ENCODE data around the gene CHI3L1. TPM values are rescaled to one million over a fixed set of nuclear protein-coding genes. Genes with fewer than 3 reads are reported as not detected.
A peak's percentile ranks its signal among the peaks of the same experiment; 100 is the strongest.

Gene CHI3L1
- total RNA-seq, 4 donors from 2014 or later, result 1.9 to 2.5 TPM; not detected in 2

- Histone ChIP-seq H3K27me3 (no peaks in the 10 kb centered on the region), H3K4me1 (peaks cover 0 to 2% (median 0%) of the 10 kb centered on the region in 4 donors), H3K36me3 (no peaks in the 10 kb centered on the region), H3K4me3 (no peak overlapping the region), H3K27ac (no peak overlapping the region), H3K9me3 (no peaks in the 10 kb centered on the region)
- DNase-seq, result no peak
- no peak for TF ChIP-seq CTCF (IDR thresholded peaks at IDR 0.05)
- no peak for TF ChIP-seq POLR2A (IDR thresholded peaks at IDR 0.05)
Observed at GRCh38 chr1:203173566-203173965, 12.9 kb downstream of the CHI3L1 start.

- no peak overlapping the region for H3K4me3 ChIP-seq
- no peaks in the 10 kb centered on the region for H3K36me3 ChIP-seq
- no peaks in the 10 kb centered on the region for H3K27me3 ChIP-seq
- peaks cover 0 to 2% (median 0%) of the 10 kb centered on the region in 4 donors for H3K4me1 ChIP-seq
- no peak overlapping the region for H3K27ac ChIP-seq
- no peaks in the 10 kb centered on the region for H3K9me3 ChIP-seq
- no peak for TF ChIP-seq CTCF (IDR thresholded peaks at IDR 0.05)
- TF ChIP-seq POLR2A (IDR thresholded peaks at IDR 0.05), result no peak
- DNase-seq, result no peak
Observed at GRCh38 chr1:203173011-203173555, 13.4 kb downstream of the CHI3L1 start.

GRCh38 chr1:203172184-203173010 is 14.1 kb downstream of the CHI3L1 start:
- H3K4me3 ChIP-seq, result no peak overlapping the region
- H3K36me3 ChIP-seq, result no peaks in the 10 kb centered on the region
- no peaks in the 10 kb centered on the region for H3K27me3 ChIP-seq
- peak; percentile 22 to 75 (median 64) for DNase-seq
- H3K4me1 ChIP-seq, result peaks cover 0 to 2% (median 0%) of the 10 kb centered on the region in 4 donors
- H3K9me3 ChIP-seq, result no peaks in the 10 kb centered on the region
- no peak overlapping the region for H3K27ac ChIP-seq
- no peak for TF ChIP-seq POLR2A (IDR thresholded peaks at IDR 0.05)
- peak in 5 of 6 experiments; percentile 30 to 78 (median 74) for TF ChIP-seq CTCF (IDR thresholded peaks at IDR 0.05)

GRCh38 chr1:203171341-203172183 is 14.9 kb downstream of the CHI3L1 start:
- H3K4me3 ChIP-seq, result no peak overlapping the region
- peak in 1 of 3 donors; percentile 35 for DNase-seq
- H3K27ac ChIP-seq, result no peak overlapping the region
- no peaks in the 10 kb centered on the region for H3K9me3 ChIP-seq
- TF ChIP-seq CTCF (IDR thresholded peaks at IDR 0.05) (no peak), POLR2A (IDR thresholded peaks at IDR 0.05) (no peak)
- no peaks in the 10 kb centered on the region for H3K27me3 ChIP-seq
- no peaks in the 10 kb centered on the region for H3K36me3 ChIP-seq
- H3K4me1 ChIP-seq, result peaks cover 0 to 2% (median 0%) of the 10 kb centered on the region in 4 donors

- TF ChIP-seq CTCF (IDR thresholded peaks at IDR 0.05), result no peak
- no peak for TF ChIP-seq POLR2A (IDR thresholded peaks at IDR 0.05)
- Histone ChIP-seq H3K4me1 (peaks cover 0 to under 1% (median 0%) of the 10 kb centered on the region in 4 donors), H3K4me3 (no peak overlapping the region), H3K27me3 (no peaks in the 10 kb centered on the region), H3K36me3 (no peaks in the 10 kb centered on the region), H3K9me3 (no peaks in the 10 kb centered on the region), H3K27ac (no peak overlapping the region)
- peak in 1 of 3 donors; percentile 39 for DNase-seq
Observed at GRCh38 chr1:203170625-203171330, 15.7 kb downstream of the CHI3L1 start.
